Gastroesophageal sphincter (tissue), 3 donors: ENCODE results near the gene NACA.

Experiments used
- POLR2A ChIP-seq, 2 donors: fragments of 450-650 bp; IDR thresholded peaks; one replicate each; pipeline ENCODE4 v1.6.1; 2017; ENCODE audit warnings: antibody characterized with exemption in 2 of 2, mild to moderate bottlenecking in 2 of 2, moderate library complexity in 1 of 2
- POLR2AphosphoS5 ChIP-seq: sonication (generic); formaldehyde crosslinking; IDR thresholded peaks from one replicate; pipeline ENCODE4 v1.6.1; 2017; ENCODE audit warnings: antibody characterized with exemption
- TF ChIP-seq, protein P1 (sequence below), 4 experiments: fragments of 200-600 bp in 2 of 4; fragments of 450-650 bp in 2 of 4; sonication (generic) in 1 of 4; IDR thresholded peaks; one replicate each; pipeline ENCODE4 v1.5.1; 2017 to 2019; ENCODE audit warnings: antibody characterized with exemption in 4 of 4, mild to moderate bottlenecking in 2 of 4, moderate library complexity in 2 of 4

GRCh38 chr12:56671608-56672007 is 53.5 kb downstream of the NACA start:
- TF ChIP-seq, protein P1, sequence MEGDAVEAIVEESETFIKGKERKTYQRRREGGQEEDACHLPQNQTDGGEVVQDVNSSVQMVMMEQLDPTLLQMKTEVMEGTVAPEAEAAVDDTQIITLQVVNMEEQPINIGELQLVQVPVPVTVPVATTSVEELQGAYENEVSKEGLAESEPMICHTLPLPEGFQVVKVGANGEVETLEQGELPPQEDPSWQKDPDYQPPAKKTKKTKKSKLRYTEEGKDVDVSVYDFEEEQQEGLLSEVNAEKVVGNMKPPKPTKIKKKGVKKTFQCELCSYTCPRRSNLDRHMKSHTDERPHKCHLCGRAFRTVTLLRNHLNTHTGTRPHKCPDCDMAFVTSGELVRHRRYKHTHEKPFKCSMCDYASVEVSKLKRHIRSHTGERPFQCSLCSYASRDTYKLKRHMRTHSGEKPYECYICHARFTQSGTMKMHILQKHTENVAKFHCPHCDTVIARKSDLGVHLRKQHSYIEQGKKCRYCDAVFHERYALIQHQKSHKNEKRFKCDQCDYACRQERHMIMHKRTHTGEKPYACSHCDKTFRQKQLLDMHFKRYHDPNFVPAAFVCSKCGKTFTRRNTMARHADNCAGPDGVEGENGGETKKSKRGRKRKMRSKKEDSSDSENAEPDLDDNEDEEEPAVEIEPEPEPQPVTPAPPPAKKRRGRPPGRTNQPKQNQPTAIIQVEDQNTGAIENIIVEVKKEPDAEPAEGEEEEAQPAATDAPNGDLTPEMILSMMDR (IDR thresholded peaks at IDR 0.05) = no peak
- TF ChIP-seq POLR2A (IDR thresholded peaks at IDR 0.05) = no peak
- no peak for TF ChIP-seq POLR2AphosphoS5
